Tongue (tissue), 2 donors: ENCODE results near the gene MGAM2. TPM values are rescaled to one million over a fixed set of nuclear protein-coding genes. Genes with fewer than 3 reads are reported as not detected.
"Not testable (repeated sequence)": the region's sequence is repeated elsewhere in the genome, so short reads cannot be mapped to it uniquely, and the experiment has no call there.

Source experiments
- DNase-seq: peaks from one replicate; pipeline ENCODE4 v3.0.0-alpha.2; 2015
- total RNA-seq: library from RNA; depleted of rRNA; stranded (reverse); fragments of >200 nt; gene quantifications from one replicate; pipeline ENCODE4 v1.2.3, GENCODE V29; 2014

Gene MGAM2
- total RNA-seq, result 0.72 TPM

GRCh38 chr7:142111499-142111898 is at the start of gene MGAM2:
TSS of gene MGAM2 (plus strand) at chr7:142111718. CDS start at chr7:142116874, 5,156 bp downstream.
- no peak for DNase-seq

GRCh38 chr7:142063551-142064442 is 47.7 kb upstream of the MGAM2 start:
- DNase-seq, result no peak

- DNase-seq, result no peak
Measured at GRCh38 chr7:142066536-142066935, 45.0 kb upstream of the MGAM2 start.

DNA sequence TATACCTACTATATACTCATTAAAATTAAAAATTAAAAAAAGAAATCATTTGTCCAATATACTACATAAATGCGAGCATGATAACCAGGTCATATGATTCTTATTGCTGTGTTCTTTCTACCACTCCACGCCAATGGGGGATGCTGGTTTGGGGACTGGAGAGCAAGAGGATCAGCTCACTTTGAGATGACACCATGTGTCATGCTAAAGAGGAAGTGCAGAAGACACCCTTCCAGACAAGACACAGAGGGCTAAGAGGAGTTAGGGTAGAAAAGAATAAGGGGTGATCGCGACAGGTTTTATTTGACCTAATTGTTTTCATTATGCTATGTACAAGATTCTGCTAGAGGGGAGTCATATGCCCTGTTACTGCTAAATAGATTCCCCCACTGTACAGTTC is 33.8 kb upstream of the MGAM2 start:
- DNase-seq, result no peak

- no peak for DNase-seq
Measured at GRCh38 chr7:142083605-142084004, 27.9 kb upstream of the MGAM2 start.

DNA sequence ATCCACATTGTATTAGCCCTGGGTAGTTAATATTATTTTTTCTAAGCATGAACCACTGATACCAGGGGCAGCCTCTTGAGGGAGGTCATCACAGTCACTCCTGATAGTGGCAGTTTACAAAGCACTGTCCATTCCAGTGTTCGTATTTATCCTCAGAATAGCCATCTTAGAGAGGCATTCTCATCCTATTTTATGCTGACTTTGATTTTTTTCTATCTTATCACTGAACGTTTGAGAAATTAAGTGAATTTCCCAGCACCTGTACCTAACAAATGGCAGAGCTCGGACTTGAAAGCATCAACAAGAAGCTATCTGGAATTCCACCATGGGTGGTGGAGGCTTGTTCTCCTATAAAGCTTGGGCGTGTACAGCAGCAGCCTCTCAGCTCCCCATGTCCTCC is 26.1 kb upstream of the MGAM2 start:
- no peak for DNase-seq

DNA sequence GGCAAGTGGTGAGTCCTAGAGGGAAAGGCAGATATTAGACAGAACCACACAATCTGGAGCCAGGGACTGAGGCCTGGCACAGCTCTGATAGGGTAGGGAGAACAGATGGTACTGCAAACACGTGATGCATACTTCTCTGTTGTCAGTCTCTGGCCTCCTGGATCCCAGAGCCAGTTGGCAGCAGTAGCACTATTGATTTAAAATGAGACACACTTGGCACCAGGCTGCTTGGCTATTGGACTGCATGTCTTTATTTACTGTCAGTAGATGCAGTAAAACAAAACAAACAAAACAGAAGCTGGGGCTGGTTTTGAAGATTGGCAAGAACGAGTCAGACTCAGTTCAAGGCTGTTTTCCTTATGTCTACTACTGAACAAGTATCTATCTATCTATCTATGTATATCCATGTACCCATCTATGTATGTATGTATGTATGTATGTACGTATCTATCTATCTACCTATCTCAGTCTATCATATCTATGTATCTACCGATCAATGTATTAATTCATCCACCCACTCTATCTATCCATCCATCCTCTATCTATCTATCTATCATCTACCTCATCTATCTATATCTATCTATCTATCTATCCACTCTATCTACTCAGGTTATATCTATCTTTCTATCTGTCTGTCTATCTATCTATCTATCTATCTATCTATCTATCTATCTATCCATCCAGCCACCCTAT is 23.4 kb upstream of the MGAM2 start:
- DNase-seq, result peak; percentile 74

DNA sequence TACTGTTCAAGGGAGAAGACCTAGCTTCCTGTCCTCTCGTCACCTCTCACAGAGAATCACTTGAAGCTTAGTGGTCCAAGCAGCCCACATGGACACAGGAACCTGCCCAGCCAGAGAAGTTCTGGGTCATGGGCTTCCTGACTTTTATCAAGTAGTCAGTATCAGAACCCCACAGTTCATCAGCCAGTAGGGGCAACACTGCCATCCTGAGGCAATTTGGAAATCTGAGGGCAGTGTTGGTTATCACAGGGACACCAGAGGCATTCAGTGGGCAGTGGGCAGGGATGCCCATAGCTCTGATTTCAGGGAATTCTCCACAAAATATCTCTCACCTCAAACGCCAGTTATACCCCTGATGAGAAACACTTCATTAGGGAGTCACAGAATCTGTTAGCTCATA is 22.5 kb upstream of the MGAM2 start:
- DNase-seq, result no peak

DNA sequence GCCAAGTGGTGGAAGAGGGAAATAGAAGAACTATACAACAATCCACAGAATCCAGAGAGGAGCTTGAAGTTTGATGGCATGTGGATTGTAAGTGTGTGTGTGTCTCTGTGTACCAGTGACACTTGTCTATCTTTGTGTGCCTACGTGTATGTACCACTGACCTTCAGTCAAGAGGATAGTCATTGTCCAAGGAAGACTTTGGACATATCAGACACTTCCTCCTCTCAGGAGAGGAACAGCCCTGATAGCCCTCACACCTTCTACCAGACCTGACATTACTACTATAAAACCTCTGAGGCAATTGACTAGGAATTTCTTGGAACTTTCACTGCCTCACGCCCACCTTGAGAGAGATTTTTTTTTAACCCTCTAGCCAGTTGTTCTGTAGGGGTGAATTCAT is 19.6 kb upstream of the MGAM2 start:
- DNase-seq, result no peak

- no peak for DNase-seq
Measured at GRCh38 chr7:142094861-142095260, 16.7 kb upstream of the MGAM2 start.

- DNase-seq, result no peak
Measured at GRCh38 chr7:142097571-142097970, 13.9 kb upstream of the MGAM2 start.

DNA sequence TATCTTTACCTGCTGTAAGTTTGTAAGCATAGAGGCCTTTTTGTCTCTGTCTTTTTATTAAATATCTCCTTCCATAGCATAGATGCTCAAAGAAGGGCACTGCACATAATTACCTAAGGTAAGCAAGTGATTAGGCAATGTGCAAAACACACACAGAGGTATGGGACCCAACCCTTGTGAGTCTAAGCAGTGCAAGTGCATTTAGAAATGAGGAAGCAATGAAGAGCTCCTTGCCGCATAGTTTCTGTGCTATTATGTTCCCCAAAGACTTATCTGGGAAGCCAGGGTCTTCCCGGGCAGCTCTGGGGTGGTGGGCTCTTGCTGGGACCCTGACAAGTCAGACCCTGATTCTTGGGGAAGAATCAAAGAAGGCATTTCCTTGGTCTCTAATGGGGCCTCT is 13.5 kb upstream of the MGAM2 start:
- DNase-seq, result no peak

DNA sequence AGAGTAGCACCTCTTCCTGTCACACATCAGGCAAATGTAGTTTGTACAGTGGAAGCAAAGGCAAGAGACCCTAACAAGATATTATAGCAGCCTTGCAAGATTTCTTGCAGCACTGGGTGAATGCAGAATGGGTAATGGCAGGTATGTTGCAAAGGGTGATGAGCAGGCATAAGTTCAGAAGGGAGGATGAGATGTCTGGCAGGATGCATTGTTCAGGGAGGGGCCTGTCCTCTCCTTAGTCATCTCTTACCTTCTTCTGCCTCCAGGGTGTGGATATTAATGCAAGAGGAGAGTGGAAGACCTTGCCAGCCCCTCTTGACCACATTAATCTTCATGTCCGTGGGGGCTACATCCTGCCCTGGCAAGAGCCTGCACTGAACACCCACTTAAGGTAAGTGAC is 12.2 kb upstream of the MGAM2 start:
- not testable (repeated sequence) for DNase-seq

DNA sequence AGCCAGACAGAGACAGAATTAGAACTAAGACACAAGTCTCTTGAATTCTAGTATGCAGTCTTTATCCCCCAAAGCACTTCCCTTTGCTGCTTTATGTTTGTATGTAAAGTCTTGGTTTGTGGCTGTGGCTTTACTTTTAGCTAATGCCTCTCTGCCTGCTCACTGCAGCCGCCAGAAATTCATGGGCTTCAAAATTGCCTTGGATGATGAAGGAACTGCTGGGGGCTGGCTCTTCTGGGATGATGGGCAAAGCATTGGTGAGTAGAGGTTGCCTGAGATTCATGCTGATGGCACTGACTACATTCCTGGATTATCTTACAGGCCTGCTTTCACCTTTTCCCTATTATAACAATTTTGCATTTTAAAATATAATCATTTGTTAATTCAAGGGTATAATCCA is 10.9 kb upstream of the MGAM2 start:
- no peak for DNase-seq

DNA sequence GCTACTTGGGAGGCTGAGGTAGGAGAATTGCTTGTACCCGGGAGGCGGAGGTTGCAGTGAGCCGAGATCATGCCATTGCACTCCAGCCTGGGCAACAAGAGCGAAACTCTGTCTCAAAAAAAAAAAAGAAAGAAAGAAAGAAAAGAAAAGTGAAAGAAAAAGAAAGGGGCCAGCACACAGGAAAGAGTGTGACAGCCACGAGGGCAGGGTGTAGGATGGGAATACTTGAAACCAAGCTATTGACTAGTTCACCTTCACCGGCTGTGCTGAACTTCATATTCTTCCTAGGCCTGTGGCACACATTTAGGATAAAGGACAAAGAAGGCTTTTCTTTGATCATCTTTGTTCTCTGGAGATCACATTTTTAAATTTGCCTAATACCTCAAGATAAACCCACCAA is 9.7 kb upstream of the MGAM2 start:
- not testable (repeated sequence) for DNase-seq

GRCh38 chr7:142104550-142105527 is 6.7 kb upstream of the MGAM2 start:
- peak; percentile 14 for DNase-seq

DNA sequence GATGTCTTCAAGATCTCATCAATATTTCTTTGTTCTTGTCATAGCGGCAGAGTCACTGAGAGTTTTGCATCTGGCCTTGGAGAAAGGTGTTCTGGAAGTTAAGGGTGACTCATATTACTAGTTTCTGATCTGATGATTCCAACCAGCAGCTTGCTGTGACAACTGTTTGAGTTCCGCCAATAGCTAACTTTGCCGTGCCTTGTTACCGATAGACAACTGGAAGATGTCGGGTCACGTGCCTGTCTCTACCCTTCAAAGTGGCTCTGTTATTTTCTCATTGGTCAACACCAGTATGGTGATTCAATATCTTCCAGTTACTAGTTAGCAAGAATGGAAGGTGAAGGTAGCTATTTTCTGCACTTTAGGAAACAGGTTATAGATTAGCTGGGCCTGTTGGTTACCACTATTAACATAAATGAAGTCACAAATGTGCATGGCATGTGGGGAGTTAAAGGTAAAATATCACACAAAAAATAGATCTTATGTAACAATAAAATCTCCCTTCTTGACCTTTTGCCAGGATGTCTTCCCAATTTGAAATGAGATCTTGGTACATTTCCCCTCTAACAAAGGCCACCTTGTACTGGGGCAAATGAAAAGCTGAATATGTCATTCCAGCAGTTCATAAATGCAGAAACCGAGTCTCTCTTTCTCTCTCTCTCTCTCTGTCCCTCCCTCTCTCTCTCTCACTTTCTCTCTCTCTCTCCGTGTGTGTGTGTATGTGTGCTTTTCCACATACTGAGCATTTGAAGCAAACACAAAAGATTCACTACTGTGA is 2.6 kb upstream of the MGAM2 start:
- DNase-seq, result no peak

GRCh38 chr7:142110098-142110497 is 1.4 kb upstream of the MGAM2 start:
- no peak for DNase-seq

- DNase-seq, result no peak
Measured at GRCh38 chr7:142110638-142111037, 880 bp upstream of the MGAM2 start.

GRCh38 chr7:142112086-142112485 is 568 bp downstream of the MGAM2 start:
- DNase-seq, result no peak

DNA sequence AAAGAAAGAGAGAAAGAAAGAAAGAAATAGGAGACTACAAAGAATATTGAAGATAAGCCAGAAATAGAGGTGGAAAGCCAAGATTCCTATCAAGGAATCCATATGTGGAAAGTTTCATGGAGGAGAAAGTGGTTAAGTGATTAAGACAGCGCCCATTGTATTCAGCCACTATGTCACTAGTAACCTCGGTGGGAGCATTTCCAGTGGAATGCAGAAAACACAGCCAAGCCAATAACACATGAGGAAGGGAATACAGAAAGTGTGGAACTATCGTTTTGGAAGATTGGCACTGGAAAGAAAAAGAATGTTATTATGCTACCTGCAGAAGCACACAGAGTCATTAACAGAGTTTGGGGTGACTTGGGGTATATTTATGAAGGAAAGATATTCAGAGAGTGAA is 2.7 kb downstream of the MGAM2 start:
- DNase-seq, result no peak

- DNase-seq, result no peak
Measured at GRCh38 chr7:142120524-142120923, 9.0 kb downstream of the MGAM2 start.
